MM.1S (cell line): ENCODE results near the gene ECSIT.

Source experiments
- DNase-seq: peaks from one replicate; pipeline ENCODE4 v3.0.0-alpha.2; 2015
- H2AFZ ChIP-seq: fragments of 300-600 bp; sonication (generic); 2 replicates; pipeline ENCODE4 v1.6.0; 2016; ENCODE audit warnings: antibody characterized with exemption, low read length
- H3F3A ChIP-seq: fragments of 300-600 bp; sonication (generic); 2 replicates; pipeline ENCODE4 v1.6.1; 2016; ENCODE audit warnings: mild to moderate bottlenecking, antibody characterized with exemption, low read length, moderate library complexity, mixed read lengths; ENCODE audit not compliant: insufficient read depth
- H3K27ac ChIP-seq: fragments of 300-600 bp; sonication (generic); 2 replicates; pipeline ENCODE4 v1.5.1; 2016; ENCODE audit warnings: mild to moderate bottlenecking, low read length
- H3K27me3 ChIP-seq: fragments of 300-600 bp; sonication (generic); replicated peaks from 2 replicates; pipeline ENCODE4 v1.6.0; 2016; ENCODE audit warnings: low read length; ENCODE audit not compliant: insufficient read depth
- H3K36me3 ChIP-seq: fragments of 300-600 bp; sonication (generic); replicated peaks from 2 replicates; pipeline ENCODE4 v1.6.1; 2016; ENCODE audit warnings: mild to moderate bottlenecking, low read length, mixed read lengths; ENCODE audit not compliant: insufficient read depth
- H3K4me1 ChIP-seq: fragments of 300-600 bp; sonication (generic); 2 replicates; pipeline ENCODE4 v1.6.1; 2016; ENCODE audit warnings: low read length, mixed read lengths
- H3K4me2 ChIP-seq: fragments of 300-600 bp; sonication (generic); 2 replicates; pipeline ENCODE4 v1.6.0; 2016; ENCODE audit warnings: low read depth, low read length
- H3K4me3 ChIP-seq: fragments of 300-600 bp; sonication (generic); 2 replicates; pipeline ENCODE4 v1.5.1; 2016; ENCODE audit warnings: low read length, mixed read lengths
- H3K79me2 ChIP-seq: fragments of 300-600 bp; sonication (generic); 2 replicates; pipeline ENCODE4 v1.6.1; 2016; ENCODE audit warnings: mixed run types, low read length, mixed read lengths
- H3K9ac ChIP-seq: fragments of 300-600 bp; sonication (generic); 2 replicates; pipeline ENCODE4 v1.6.1; 2016; ENCODE audit warnings: low read length, mixed read lengths
- H3K9me2 ChIP-seq: fragments of 300-600 bp; sonication (generic); replicated peaks from 2 replicates; pipeline ENCODE4 v1.6.1; 2016; ENCODE audit warnings: mild to moderate bottlenecking, low read length, mixed read lengths; ENCODE audit not compliant: insufficient read depth
- H3K9me3 ChIP-seq: fragments of 300-600 bp; sonication (generic); replicated peaks from 2 replicates; pipeline ENCODE4 v1.6.1; 2016; ENCODE audit warnings: mild to moderate bottlenecking, low read length, mixed read lengths; ENCODE audit not compliant: insufficient read depth
- H4K20me1 ChIP-seq: fragments of 300-600 bp; sonication (generic); 2 replicates; pipeline ENCODE4 v1.6.1; 2016; ENCODE audit warnings: mild to moderate bottlenecking, low read length, moderate library complexity, mixed read lengths; ENCODE audit not compliant: insufficient read depth
- EZH2 ChIP-seq: fragments of 300-600 bp; sonication (generic); optimal IDR thresholded peaks from 2 replicates; pipeline ENCODE3; 2017; ENCODE audit warnings: low read depth, mild to moderate bottlenecking, antibody characterized with exemption, low read length, mixed read lengths
- EZH2phosphoT487 ChIP-seq: fragments of 300-600 bp; sonication (generic); IDR thresholded peaks from 2 replicates; pipeline ENCODE4 v1.6.1; 2018; ENCODE audit warnings: antibody characterized with exemption, low read length
- TF ChIP-seq, protein P1 (sequence below): fragments of 300-600 bp; sonication (generic); IDR thresholded peaks from 2 replicates; pipeline ENCODE4 v1.5.1; 2016; ENCODE audit warnings: antibody characterized with exemption, low read length, mixed read lengths

Gene ECSIT

DNA sequence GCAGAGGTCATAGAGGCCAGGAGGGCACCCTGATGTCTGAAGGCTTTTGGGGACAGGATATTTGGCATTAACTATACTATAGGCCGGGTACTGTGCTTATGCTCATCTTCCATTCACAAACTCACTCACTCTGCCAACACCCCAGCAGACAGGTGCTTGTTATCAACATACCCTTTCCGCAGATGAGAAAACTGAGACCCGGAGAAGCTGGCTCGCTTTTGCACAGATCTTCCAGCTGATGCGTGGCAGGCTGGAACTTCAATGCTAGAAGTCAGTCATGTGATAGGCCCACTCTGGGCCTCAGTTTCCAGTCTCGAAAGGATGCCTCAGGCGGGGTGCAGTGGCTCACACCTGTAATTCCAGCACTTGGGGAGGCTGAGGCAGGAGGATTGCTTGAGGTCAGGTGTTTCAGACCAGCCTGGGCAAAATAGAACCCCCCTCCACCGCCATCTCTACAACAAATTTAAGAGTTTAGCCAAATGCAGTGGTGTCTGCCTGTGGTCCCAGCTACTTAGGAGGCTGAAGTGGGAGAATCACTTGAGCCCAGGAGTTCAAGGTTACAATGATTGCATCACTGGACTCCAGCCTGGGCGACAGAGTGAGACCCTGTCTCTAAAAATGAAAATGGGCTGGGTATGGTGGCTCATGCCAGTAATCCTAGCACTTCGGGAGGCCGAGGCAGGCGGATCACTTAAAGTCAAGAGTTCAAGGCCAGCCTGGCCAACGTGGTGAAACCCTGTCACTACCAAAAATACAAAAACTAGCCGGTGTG lies 19.2 kb upstream of the ECSIT start:
- Histone ChIP-seq H3K27me3 (peaks cover 21% of the 10 kb centered on the region), H3K79me2 (no peaks in the 10 kb centered on the region), H3K4me2 (no peak overlapping the region), H3K9ac (no peak overlapping the region), H3K4me1 (no peaks in the 10 kb centered on the region), H3K27ac (no peak overlapping the region), H3K4me3 (no peak overlapping the region), H3K9me2 (no peaks in the 10 kb centered on the region), H3K9me3 (no peaks in the 10 kb centered on the region), H3K36me3 (no peaks in the 10 kb centered on the region), H2AFZ (no peak overlapping the region), H3F3A (no peaks in the 10 kb centered on the region), H4K20me1 (no peaks in the 10 kb centered on the region)
- no peak for TF ChIP-seq EZH2phosphoT487
- TF ChIP-seq, protein P1, sequence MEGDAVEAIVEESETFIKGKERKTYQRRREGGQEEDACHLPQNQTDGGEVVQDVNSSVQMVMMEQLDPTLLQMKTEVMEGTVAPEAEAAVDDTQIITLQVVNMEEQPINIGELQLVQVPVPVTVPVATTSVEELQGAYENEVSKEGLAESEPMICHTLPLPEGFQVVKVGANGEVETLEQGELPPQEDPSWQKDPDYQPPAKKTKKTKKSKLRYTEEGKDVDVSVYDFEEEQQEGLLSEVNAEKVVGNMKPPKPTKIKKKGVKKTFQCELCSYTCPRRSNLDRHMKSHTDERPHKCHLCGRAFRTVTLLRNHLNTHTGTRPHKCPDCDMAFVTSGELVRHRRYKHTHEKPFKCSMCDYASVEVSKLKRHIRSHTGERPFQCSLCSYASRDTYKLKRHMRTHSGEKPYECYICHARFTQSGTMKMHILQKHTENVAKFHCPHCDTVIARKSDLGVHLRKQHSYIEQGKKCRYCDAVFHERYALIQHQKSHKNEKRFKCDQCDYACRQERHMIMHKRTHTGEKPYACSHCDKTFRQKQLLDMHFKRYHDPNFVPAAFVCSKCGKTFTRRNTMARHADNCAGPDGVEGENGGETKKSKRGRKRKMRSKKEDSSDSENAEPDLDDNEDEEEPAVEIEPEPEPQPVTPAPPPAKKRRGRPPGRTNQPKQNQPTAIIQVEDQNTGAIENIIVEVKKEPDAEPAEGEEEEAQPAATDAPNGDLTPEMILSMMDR: no peak
- TF ChIP-seq EZH2: no peak
- no peak for DNase-seq

DNA sequence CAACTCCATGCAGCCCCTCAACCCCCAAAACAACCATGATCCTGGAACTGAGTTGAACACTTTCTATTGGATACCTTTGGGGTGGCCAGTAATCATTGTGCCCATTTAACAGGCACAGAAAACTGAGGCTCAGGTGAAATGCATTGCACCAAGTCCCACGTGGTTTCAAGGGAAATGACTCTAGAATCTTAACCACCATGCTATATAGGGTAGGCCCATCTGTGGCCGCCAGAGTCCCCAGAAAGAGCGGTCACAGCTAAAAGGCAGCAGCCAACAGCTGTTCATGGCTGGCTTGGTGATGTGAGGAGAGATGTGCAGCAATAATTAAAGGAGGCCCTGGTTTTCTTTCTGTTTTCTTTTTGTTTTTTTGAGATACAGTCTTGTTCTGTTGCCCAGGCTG lies 12.3 kb upstream of the ECSIT start:
- DNase-seq: peak; percentile 12
- no peak overlapping the region for H3K4me3 ChIP-seq
- H3K27ac ChIP-seq: no peak overlapping the region
- peaks cover 49% of the 10 kb centered on the region for H3K27me3 ChIP-seq
- H3K36me3 ChIP-seq: no peaks in the 10 kb centered on the region
- H3K4me1 ChIP-seq: no peaks in the 10 kb centered on the region
- H3F3A ChIP-seq: no peaks in the 10 kb centered on the region
- H2AFZ ChIP-seq: no peak overlapping the region
- H3K9ac ChIP-seq: no peak overlapping the region
- no peak overlapping the region for H3K4me2 ChIP-seq
- H3K79me2 ChIP-seq: no peaks in the 10 kb centered on the region
- no peak for TF ChIP-seq EZH2
- TF ChIP-seq, protein P1: no peak
- TF ChIP-seq EZH2phosphoT487: no peak
- no peaks in the 10 kb centered on the region for H3K9me3 ChIP-seq
- no peaks in the 10 kb centered on the region for H4K20me1 ChIP-seq
- no peaks in the 10 kb centered on the region for H3K9me2 ChIP-seq

DNA sequence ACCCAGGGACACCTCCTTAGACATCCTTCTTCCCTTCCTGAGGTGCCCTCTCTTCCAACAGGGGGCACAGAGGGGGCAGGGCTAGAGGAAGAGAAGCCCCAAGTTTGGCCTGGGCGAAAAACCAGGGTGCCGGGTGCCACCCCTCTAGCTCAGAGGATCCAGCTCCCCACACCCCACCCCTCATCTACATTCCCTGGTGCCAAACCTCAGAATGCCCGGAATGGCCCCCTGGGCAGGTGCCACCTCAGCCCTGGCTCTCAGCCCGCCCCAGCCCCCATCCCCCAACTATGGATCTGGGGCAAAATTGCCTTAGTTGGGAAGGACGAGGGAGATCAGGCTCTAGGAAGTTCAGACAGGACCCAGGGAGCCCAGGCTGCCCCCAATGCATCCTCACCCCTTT lies 11.7 kb upstream of the ECSIT start:
- Histone ChIP-seq H3K79me2 (no peaks in the 10 kb centered on the region), H4K20me1 (no peaks in the 10 kb centered on the region), H3K27me3 (peaks cover 45% of the 10 kb centered on the region), H3K36me3 (no peaks in the 10 kb centered on the region), H3K27ac (no peak overlapping the region), H3F3A (0 out of 2 replicates have a peak, but pooled peaks cover 2% of the 10 kb centered on the region), H3K9ac (no peak overlapping the region), H2AFZ (no peak overlapping the region), H3K9me2 (no peaks in the 10 kb centered on the region), H3K4me3 (no peak overlapping the region), H3K4me2 (no peak overlapping the region), H3K4me1 (peaks cover under 1% of the 10 kb centered on the region; the same call in 1 of the 2 replicates), H3K9me3 (no peaks in the 10 kb centered on the region)
- no peak for TF ChIP-seq EZH2phosphoT487
- no peak for TF ChIP-seq EZH2
- TF ChIP-seq, protein P1: no peak
- no peak for DNase-seq
